GM21367 (cell line): ENCODE data around the gene AGAP1.

Experiments used
- ATAC-seq: cut with Tn5 transposase; IDR thresholded peaks from one replicate; pipeline ENCODE4 v1.9.1; 2021; ENCODE audit not compliant: unreplicated experiment

Gene AGAP1

GRCh38 chr2:235626658-235627057 is 132.8 kb downstream of the AGAP1 start:
- ATAC-seq, result no peak

GRCh38 chr2:235627682-235628081 is 133.8 kb downstream of the AGAP1 start:
- ATAC-seq, result no peak

GRCh38 chr2:235630718-235631296 is 137.0 kb downstream of the AGAP1 start:
- ATAC-seq, result no peak

GRCh38 chr2:235634435-235635158 is 140.8 kb downstream of the AGAP1 start:
- ATAC-seq, result no peak

- no peak for ATAC-seq
These were observed 142.7 kb downstream of the AGAP1 start for GRCh38 chr2:235636546-235636945.

- no peak for ATAC-seq
These were observed 144.1 kb downstream of the AGAP1 start for GRCh38 chr2:235637896-235638295.

- ATAC-seq, result no peak
These were observed 144.9 kb downstream of the AGAP1 start for GRCh38 chr2:235638541-235639427.

- ATAC-seq, result no peak
These were observed 145.6 kb downstream of the AGAP1 start for GRCh38 chr2:235639428-235639773.

GRCh38 chr2:235639885-235640284 is 146.0 kb downstream of the AGAP1 start:
- ATAC-seq, result no peak

- no peak for ATAC-seq
These were observed 146.5 kb downstream of the AGAP1 start for GRCh38 chr2:235640377-235640776.

GRCh38 chr2:235640926-235641723 is 147.3 kb downstream of the AGAP1 start:
- ATAC-seq, result no peak

GRCh38 chr2:235641956-235642355 is 148.1 kb downstream of the AGAP1 start:
- no peak for ATAC-seq

- no peak for ATAC-seq
These were observed 148.7 kb downstream of the AGAP1 start for GRCh38 chr2:235642446-235643098.

GRCh38 chr2:235643680-235644511 is 150.1 kb downstream of the AGAP1 start:
- ATAC-seq, result no peak

- ATAC-seq, result no peak
These were observed 153.4 kb downstream of the AGAP1 start for GRCh38 chr2:235647264-235647663.

- ATAC-seq, result no peak
These were observed 154.0 kb downstream of the AGAP1 start for GRCh38 chr2:235647877-235648276.

- ATAC-seq, result no peak
These were observed 155.6 kb downstream of the AGAP1 start for GRCh38 chr2:235649418-235649817.

- no peak for ATAC-seq
These were observed 157.8 kb downstream of the AGAP1 start for GRCh38 chr2:235651643-235652042.

- ATAC-seq, result no peak
These were observed 160.4 kb downstream of the AGAP1 start for GRCh38 chr2:235654103-235654813.
